OCI-LY3 (cell line): Measurements from ENCODE around the gene LEMD3.

Experiments
- H2AFZ ChIP-seq: fragments of 200-600, 300-600 bp; shearing (Covaris generic); 2 replicates; pipeline ENCODE4 v1.6.0; 2014; ENCODE audit warnings: antibody characterized with exemption, low read depth, low read length
- H3K27ac ChIP-seq: fragments of 200-600, 300-600 bp; sonication (generic); 2 replicates; pipeline ENCODE4 v1.5.1; 2014; ENCODE audit warnings: mild to moderate bottlenecking, low read length, moderate library complexity, mixed read lengths
- H3K27me3 ChIP-seq: fragments of 200-600, 300-600 bp; sonication (generic); 2 replicates; pipeline ENCODE4 v1.6.1; 2014; ENCODE audit warnings: low read depth, low read length, mixed read lengths
- H3K36me3 ChIP-seq: fragments of 200-600, 300-600 bp; sonication (generic); replicated peaks from 2 replicates; pipeline ENCODE3; 2014; ENCODE audit warnings: low read depth, low read length, mixed read lengths
- H3K4me1 ChIP-seq: fragments of 300-600, 200-600 bp; sonication (generic); 2 replicates; pipeline ENCODE4 v1.6.1; 2014; ENCODE audit warnings: low read length, mixed read lengths
- H3K4me2 ChIP-seq: fragments of 200-600, 300-600 bp; sonication (generic); 2 replicates; pipeline ENCODE4 v1.6.1; 2014; ENCODE audit warnings: low read length, mixed read lengths
- H3K4me3 ChIP-seq: fragments of 300-600, 200-600 bp; sonication (generic); 2 replicates; pipeline ENCODE4 v1.5.1; 2014; ENCODE audit warnings: antibody characterized with exemption, mild to moderate bottlenecking, low read length, moderate library complexity
- H3K79me2 ChIP-seq: fragments of 300-600, 200-600 bp; shearing (Covaris generic); 2 replicates; pipeline ENCODE4 v1.6.1; 2014; ENCODE audit warnings: mild to moderate bottlenecking, low read length, mixed read lengths
- H3K9ac ChIP-seq: fragments of 300-600, 200-600 bp; shearing (Covaris generic); 2 replicates; pipeline ENCODE4 v1.6.0; 2014; ENCODE audit warnings: mild to moderate bottlenecking, low read length, moderate library complexity
- H3K9me3 ChIP-seq: fragments of 200-600, 300-600 bp; shearing (Covaris generic); 2 replicates; pipeline ENCODE4 v1.6.1; 2014; ENCODE audit warnings: low read length, mixed read lengths; ENCODE audit not compliant: insufficient read depth
- H4K20me1 ChIP-seq: fragments of 200-600, 300-600 bp; sonication (generic); 2 replicates; pipeline ENCODE4 v1.6.1; 2016; ENCODE audit warnings: low read length, mixed read lengths; ENCODE audit not compliant: insufficient read depth
- EZH2phosphoT487 ChIP-seq: fragments of 200-600 bp; shearing (Covaris generic); IDR thresholded peaks from 2 replicates; pipeline ENCODE4 v1.6.1; 2018; ENCODE audit warnings: antibody characterized with exemption, mixed run types, low read depth
- TF ChIP-seq, protein P1 (sequence below): fragments of 200-600, 300-600 bp; sonication (generic); IDR thresholded peaks from 2 replicates; pipeline ENCODE4 v1.5.1; 2014; ENCODE audit warnings: antibody characterized with exemption, low read length, low read depth

LEMD3 gene

GRCh38 chr12:65294641-65295262 is 125.4 kb downstream of the LEMD3 start:
- Histone ChIP-seq H3K27me3 (no peaks in the 10 kb centered on the region), H2AFZ (no peak overlapping the region), H3K4me3 (no peak overlapping the region), H3K4me2 (no peak overlapping the region), H3K9ac (no peak overlapping the region), H3K4me1 (peaks cover 22% of the 10 kb centered on the region), H3K79me2 (no peaks in the 10 kb centered on the region), H3K27ac (no peak overlapping the region), H3K9me3 (no peaks in the 10 kb centered on the region), H3K36me3 (no peaks in the 10 kb centered on the region), H4K20me1 (no peaks in the 10 kb centered on the region)
- TF ChIP-seq EZH2phosphoT487, result no peak
- TF ChIP-seq, protein P1, sequence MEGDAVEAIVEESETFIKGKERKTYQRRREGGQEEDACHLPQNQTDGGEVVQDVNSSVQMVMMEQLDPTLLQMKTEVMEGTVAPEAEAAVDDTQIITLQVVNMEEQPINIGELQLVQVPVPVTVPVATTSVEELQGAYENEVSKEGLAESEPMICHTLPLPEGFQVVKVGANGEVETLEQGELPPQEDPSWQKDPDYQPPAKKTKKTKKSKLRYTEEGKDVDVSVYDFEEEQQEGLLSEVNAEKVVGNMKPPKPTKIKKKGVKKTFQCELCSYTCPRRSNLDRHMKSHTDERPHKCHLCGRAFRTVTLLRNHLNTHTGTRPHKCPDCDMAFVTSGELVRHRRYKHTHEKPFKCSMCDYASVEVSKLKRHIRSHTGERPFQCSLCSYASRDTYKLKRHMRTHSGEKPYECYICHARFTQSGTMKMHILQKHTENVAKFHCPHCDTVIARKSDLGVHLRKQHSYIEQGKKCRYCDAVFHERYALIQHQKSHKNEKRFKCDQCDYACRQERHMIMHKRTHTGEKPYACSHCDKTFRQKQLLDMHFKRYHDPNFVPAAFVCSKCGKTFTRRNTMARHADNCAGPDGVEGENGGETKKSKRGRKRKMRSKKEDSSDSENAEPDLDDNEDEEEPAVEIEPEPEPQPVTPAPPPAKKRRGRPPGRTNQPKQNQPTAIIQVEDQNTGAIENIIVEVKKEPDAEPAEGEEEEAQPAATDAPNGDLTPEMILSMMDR, result no peak

GRCh38 chr12:65296508-65297265 is 127.3 kb downstream of the LEMD3 start:
- Histone ChIP-seq H3K9ac (no peak overlapping the region), H4K20me1 (no peaks in the 10 kb centered on the region), H2AFZ (no peak overlapping the region), H3K4me1 (peaks cover 22% of the 10 kb centered on the region), H3K4me3 (no peak overlapping the region), H3K27ac (no peak overlapping the region), H3K9me3 (no peaks in the 10 kb centered on the region), H3K4me2 (peak overlapping the region; percentile 34), H3K79me2 (no peaks in the 10 kb centered on the region), H3K27me3 (no peaks in the 10 kb centered on the region), H3K36me3 (no peaks in the 10 kb centered on the region)
- TF ChIP-seq EZH2phosphoT487, result no peak
- TF ChIP-seq, protein P1, result no peak
